Activated T-helper 2 cell treated with anti-CD3 and anti-CD28 coated beads, Interferon-gamma antibody, Interleukin-2, Interleukin-4, amounts not matched to agents 10 μg/mL and 5 μg/mL and 100 μg/mL, durations not matched to agents 14 hours and 24 hours and 36 hours (primary cell): ENCODE measurements around the gene KLHDC3. TPM values are rescaled to one million over a fixed set of nuclear protein-coding genes. Genes with fewer than 3 reads are reported as not detected.

Experiments
- DNase-seq: peaks from one replicate; pipeline ENCODE4 v3.0.0; 2021; ENCODE audit warnings: low spot score
- H3K27ac Mint-ChIP-seq: one replicate; pipeline ENCODE4 v1.8.0; 2021; ENCODE audit warnings: mixed read lengths
- H3K27me3 Mint-ChIP-seq: one replicate; pipeline ENCODE4 v1.8.0; 2021; ENCODE audit warnings: low read depth, mixed read lengths
- H3K36me3 Mint-ChIP-seq: one replicate; pipeline ENCODE4 v1.8.0; 2021; ENCODE audit warnings: low read depth, mixed read lengths
- H3K4me1 Mint-ChIP-seq: one replicate; pipeline ENCODE4 v1.8.0; 2021; ENCODE audit warnings: low read depth, mixed read lengths
- H3K4me3 Mint-ChIP-seq: one replicate; pipeline ENCODE4 v1.8.0; 2021; ENCODE audit warnings: low read depth, mild to moderate bottlenecking, moderate library complexity, mixed read lengths
- H3K9me3 Mint-ChIP-seq: one replicate; pipeline ENCODE4 v1.8.0; 2021; ENCODE audit warnings: mixed read lengths
- intact Hi-C: fragments of 100-400 bp; cut with micrococcal nuclease; formaldehyde crosslinking; loops from one replicate; pipeline ENCODE4 v1.15.1; 2023
- total RNA-seq: library from RNA; stranded (reverse); gene quantifications from 2 replicates; pipeline ENCODE4 v1.2.3, GENCODE V29; 2022

KLHDC3 gene
- total RNA-seq, 1 donor from 2014 or later = 71.2 TPM

GRCh38 chr6:43020052-43020705, 6.1 kb downstream of the KLHDC3 start:
- Mint-ChIP-seq H3K27me3 (no peaks in the 10 kb centered on the region), H3K4me3 (peak overlapping the region; percentile 62), H3K36me3 (peaks cover 52% of the 10 kb centered on the region), H3K9me3 (no peaks in the 10 kb centered on the region), H3K4me1 (peaks cover 23% of the 10 kb centered on the region), H3K27ac (peak overlapping the region; percentile 54)
- intact Hi-C loops = loop anchor here (5.0 kb wide), 1 partner anchor 118 kb away; no protein-coding TSS in a partner anchor
- no peak for DNase-seq

- intact Hi-C loops = loop anchor here (5.0 kb wide), 1 partner anchor 119 kb away; no protein-coding TSS in a partner anchor
Measured at GRCh38 chr6:43020847-43021246, 6.8 kb downstream of the KLHDC3 start.

DNA sequence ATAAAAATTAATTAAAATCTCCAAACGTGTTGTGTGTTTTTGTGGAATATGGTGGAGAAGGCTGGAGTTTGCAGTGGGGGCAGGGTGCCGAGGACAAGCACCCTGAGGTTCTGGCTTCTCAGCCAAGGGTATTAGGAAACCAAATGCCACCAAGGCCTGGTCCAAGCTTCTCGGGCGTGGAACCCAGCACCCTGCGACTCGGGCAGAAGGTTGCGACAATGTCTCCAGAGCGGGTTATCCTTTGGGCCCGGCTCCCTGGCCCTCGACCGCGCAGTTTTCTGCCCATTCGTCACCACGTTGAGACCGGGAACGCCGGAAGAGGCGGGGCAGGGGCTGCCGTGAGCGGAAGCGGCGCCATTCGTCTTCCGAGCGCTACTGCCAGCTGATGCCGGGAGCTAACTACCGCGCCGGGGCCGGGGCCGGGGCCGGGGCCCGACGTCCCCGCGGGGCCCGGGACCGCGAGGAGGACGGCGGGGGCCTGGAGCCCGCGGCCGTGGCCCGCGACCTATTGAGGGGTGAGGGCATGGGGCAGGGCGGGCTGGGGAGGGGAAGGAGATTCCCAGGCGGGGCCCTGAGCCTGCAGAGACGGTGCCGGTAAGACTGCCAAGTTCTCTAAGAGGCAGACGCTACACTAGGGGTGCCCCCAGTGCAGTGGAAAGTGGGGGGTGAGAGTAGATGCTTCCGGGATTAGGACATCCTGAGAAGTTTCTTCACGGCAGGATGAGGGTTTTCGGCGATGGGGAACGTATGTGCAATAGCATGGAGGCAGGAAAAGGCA, 7.4 kb downstream of the KLHDC3 start, which contains the start of gene RRP36:
TSS of gene RRP36 (plus strand) at position 354 of the 778 bp plus-strand sequence. CDS start at position 386, 32 bp downstream.
- H3K27me3 Mint-ChIP-seq = no peaks in the 10 kb centered on the region
- DNase-seq = peak; percentile 58
- intact Hi-C loops = loop anchor here (5.0 kb wide), 1 partner anchor 119 kb away; no protein-coding TSS in a partner anchor
- peak within 1 kb of the TSS; percentile 88 for H3K27ac Mint-ChIP-seq
- H3K4me3 Mint-ChIP-seq = peak within 1 kb of the TSS; percentile 97
- H3K9me3 Mint-ChIP-seq = no peaks in the 10 kb centered on the region
- peaks cover 20% of the 10 kb centered on the region for H3K4me1 Mint-ChIP-seq
- peaks cover 53% of the 10 kb centered on the region for H3K36me3 Mint-ChIP-seq

More at GRCh38 chr6:43020847-43021246, 6.8 kb downstream of the KLHDC3 start:
- DNase-seq = no peak
- Mint-ChIP-seq H3K4me1 (peaks cover 22% of the 10 kb centered on the region), H3K27ac (peak overlapping the region; percentile 58), H3K27me3 (no peaks in the 10 kb centered on the region), H3K4me3 (peak overlapping the region; percentile 78), H3K9me3 (no peaks in the 10 kb centered on the region), H3K36me3 (peaks cover 54% of the 10 kb centered on the region)

DNA sequence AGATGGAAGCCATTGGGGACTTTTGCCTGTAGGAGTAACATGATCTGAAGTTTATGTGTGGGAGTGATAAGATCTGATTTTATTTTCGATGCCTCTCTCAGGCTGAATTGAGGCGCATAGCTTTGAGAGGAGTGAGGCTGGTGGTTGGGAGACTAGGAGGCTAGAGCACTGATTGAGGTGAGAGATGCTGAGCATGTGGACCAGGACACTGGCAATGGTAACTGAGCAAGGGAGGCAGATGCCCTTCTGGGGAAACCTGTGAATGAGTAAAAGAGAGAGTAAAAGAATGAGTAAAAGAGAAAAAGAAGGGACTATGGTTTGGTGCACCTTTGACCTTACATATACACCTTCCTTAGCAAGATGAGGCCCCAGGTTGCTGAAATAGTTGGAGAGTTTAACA, 10.4 kb downstream of the KLHDC3 start:
- no peaks in the 10 kb centered on the region for H3K9me3 Mint-ChIP-seq
- no peak for DNase-seq

GRCh38 chr6:43026365-43026764, 12.3 kb downstream of the KLHDC3 start:
- Mint-ChIP-seq H3K4me1 (peaks cover 10% of the 10 kb centered on the region), H3K27ac (no peak overlapping the region), H3K9me3 (no peaks in the 10 kb centered on the region), H3K4me3 (no peak overlapping the region), H3K36me3 (peaks cover 58% of the 10 kb centered on the region), H3K27me3 (no peaks in the 10 kb centered on the region)
- DNase-seq = no peak
- intact Hi-C loops = no loop called here

More for the DNA sequence above, 10.4 kb downstream of the KLHDC3 start:
- Mint-ChIP-seq H3K4me3 (peak overlapping the region; percentile 7), H3K27ac (peak overlapping the region; percentile 10), H3K4me1 (peaks cover 18% of the 10 kb centered on the region), H3K27me3 (no peaks in the 10 kb centered on the region), H3K36me3 (peaks cover 57% of the 10 kb centered on the region)
- intact Hi-C loops = loop anchor here (5.0 kb wide), 1 partner anchor 122 kb away; no protein-coding TSS in a partner anchor

GRCh38 chr6:43029120-43029519, 15.1 kb downstream of the KLHDC3 start:
- no peak overlapping the region for H3K4me3 Mint-ChIP-seq
- no peaks in the 10 kb centered on the region for H3K9me3 Mint-ChIP-seq
- intact Hi-C loops = no loop called here
- H3K27me3 Mint-ChIP-seq = no peaks in the 10 kb centered on the region
- no peak for DNase-seq
- peaks cover 8% of the 10 kb centered on the region for H3K4me1 Mint-ChIP-seq
- H3K36me3 Mint-ChIP-seq = peaks cover 74% of the 10 kb centered on the region
- no peak overlapping the region for H3K27ac Mint-ChIP-seq

GRCh38 chr6:43032326-43032725, 18.3 kb downstream of the KLHDC3 start:
- H3K4me1 Mint-ChIP-seq = no peaks in the 10 kb centered on the region
- no peaks in the 10 kb centered on the region for H3K27me3 Mint-ChIP-seq
- H3K9me3 Mint-ChIP-seq = no peaks in the 10 kb centered on the region
- no peak for DNase-seq
- no peak overlapping the region for H3K27ac Mint-ChIP-seq
- H3K36me3 Mint-ChIP-seq = peaks cover 73% of the 10 kb centered on the region
- intact Hi-C loops = no loop called here
- no peak overlapping the region for H3K4me3 Mint-ChIP-seq

DNA sequence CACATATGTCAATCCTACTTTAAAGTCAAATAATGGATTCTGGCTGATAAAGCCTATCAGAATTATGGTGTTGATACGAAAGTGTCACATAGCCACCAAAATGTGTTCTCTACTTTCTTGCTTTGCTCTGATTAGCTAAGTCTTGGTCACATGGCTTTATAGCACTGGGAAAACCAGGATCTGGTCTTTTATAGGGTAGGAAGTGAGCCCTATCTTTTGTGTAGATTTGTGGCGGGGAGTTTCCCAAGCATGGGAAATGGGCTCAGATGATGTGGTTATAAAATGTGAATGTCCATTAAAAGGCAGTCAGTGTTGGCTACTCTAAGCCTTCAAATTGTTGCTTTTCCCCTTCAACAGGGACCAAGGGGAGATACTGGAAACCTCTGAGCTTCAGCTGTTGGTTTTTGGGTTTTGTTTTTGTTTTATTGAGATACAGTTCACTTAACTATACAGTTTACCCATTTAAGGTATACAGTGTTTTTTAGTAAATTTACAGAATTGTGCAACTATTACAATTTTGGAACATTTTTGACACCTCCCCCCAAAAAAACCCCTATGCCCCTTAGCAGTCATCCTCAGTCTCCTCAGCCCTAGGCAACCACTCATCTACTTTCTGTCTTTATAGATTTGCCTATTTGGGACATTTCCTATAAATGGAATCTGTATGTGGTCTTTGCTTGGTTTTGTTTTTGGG, 19.6 kb downstream of the KLHDC3 start:
- no peak for DNase-seq
- Mint-ChIP-seq H3K4me1 (no peaks in the 10 kb centered on the region), H3K27ac (no peak overlapping the region), H3K36me3 (peaks cover 73% of the 10 kb centered on the region), H3K4me3 (no peak overlapping the region), H3K27me3 (no peaks in the 10 kb centered on the region), H3K9me3 (no peaks in the 10 kb centered on the region)
- intact Hi-C loops = no loop called here

GRCh38 chr6:43034190-43034525, 20.1 kb downstream of the KLHDC3 start:
- no peaks in the 10 kb centered on the region for H3K4me1 Mint-ChIP-seq
- H3K27me3 Mint-ChIP-seq = no peaks in the 10 kb centered on the region
- peaks cover 74% of the 10 kb centered on the region for H3K36me3 Mint-ChIP-seq
- intact Hi-C loops = no loop called here
- no peak for DNase-seq
- no peak overlapping the region for H3K27ac Mint-ChIP-seq
- H3K4me3 Mint-ChIP-seq = no peak overlapping the region
- H3K9me3 Mint-ChIP-seq = no peaks in the 10 kb centered on the region

GRCh38 chr6:43035495-43036194, 21.6 kb downstream of the KLHDC3 start:
- H3K4me1 Mint-ChIP-seq = no peaks in the 10 kb centered on the region
- peaks cover 68% of the 10 kb centered on the region for H3K36me3 Mint-ChIP-seq
- intact Hi-C loops = no loop called here
- H3K9me3 Mint-ChIP-seq = no peaks in the 10 kb centered on the region
- no peak overlapping the region for H3K4me3 Mint-ChIP-seq
- H3K27me3 Mint-ChIP-seq = no peaks in the 10 kb centered on the region
- no peak overlapping the region for H3K27ac Mint-ChIP-seq
- DNase-seq = no peak

DNA sequence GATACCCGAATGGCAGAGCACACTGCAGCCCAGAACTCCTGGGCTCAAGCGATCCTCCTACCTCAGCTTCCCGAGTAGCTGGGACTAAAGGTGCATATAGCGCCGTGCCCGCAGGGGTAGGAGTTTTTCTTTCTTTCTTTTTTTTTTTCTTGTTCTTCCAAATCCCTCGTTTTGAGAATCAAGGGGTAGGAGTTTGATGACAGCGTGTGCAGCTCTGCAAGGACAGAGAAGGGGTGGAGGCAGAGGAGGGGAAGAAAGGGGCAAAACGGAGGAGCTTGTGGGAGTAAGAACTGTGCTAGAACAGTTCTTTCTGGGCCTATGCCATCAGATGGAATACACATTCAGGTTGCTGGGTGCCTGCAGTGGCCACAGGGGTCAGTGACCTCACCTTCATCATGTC, 22.7 kb downstream of the KLHDC3 start:
- no peak overlapping the region for H3K4me3 Mint-ChIP-seq
- H3K4me1 Mint-ChIP-seq = no peaks in the 10 kb centered on the region
- H3K27ac Mint-ChIP-seq = no peak overlapping the region
- no peaks in the 10 kb centered on the region for H3K9me3 Mint-ChIP-seq
- intact Hi-C loops = no loop called here
- no peak for DNase-seq
- H3K36me3 Mint-ChIP-seq = peaks cover 71% of the 10 kb centered on the region
- no peaks in the 10 kb centered on the region for H3K27me3 Mint-ChIP-seq

DNA sequence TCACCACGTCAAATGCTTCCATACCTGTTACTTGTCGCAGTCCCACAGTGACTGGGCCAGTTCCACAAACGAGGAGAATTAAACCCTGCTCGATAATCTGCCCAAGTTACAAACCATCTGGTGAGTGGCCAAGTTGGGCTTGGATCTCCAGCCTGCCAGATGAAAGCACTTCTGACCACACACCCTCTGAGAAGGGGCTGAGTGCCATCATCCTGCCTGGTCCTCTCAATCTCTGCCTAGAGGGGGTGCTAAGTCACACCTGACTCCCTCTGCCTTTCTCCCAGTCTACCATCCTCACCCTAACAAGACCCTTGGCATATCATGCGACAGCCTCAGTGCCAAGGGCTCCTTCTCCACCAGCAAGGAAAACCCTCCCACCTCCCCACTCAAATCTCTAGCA, 23.1 kb downstream of the KLHDC3 start:
- no peak for DNase-seq
- H3K27me3 Mint-ChIP-seq = no peaks in the 10 kb centered on the region
- H3K36me3 Mint-ChIP-seq = peaks cover 69% of the 10 kb centered on the region

More for the DNA sequence above, 23.1 kb downstream of the KLHDC3 start:
- intact Hi-C loops = no loop called here
- H3K4me1 Mint-ChIP-seq = no peaks in the 10 kb centered on the region
- H3K9me3 Mint-ChIP-seq = no peaks in the 10 kb centered on the region
- no peak overlapping the region for H3K27ac Mint-ChIP-seq
- H3K4me3 Mint-ChIP-seq = no peak overlapping the region
